Endothelial cell of umbilical vein (primary cell): ENCODE measurements around the gene MINPP1. TPM values are rescaled to one million over a fixed set of nuclear protein-coding genes. Genes with fewer than 3 reads are reported as not detected.

Experiments used
- BruUV-seq: library from RNA; stranded (reverse); fragments of 400-500 nt; replicated peaks from 2 replicates; lab custom pipeline; 2021; lab: Mats Ljungman, UMichigan
- CTCF ChIA-PET: fragments of 300-600, 350-600 bp; sonication (Branson Sonifier 250); formaldehyde crosslinking; loops from one replicate; lab custom pipeline; 2021; ENCODE audit warnings: antibody characterized with exemption, inconsistent platforms; lab: Charles Lee
- POLR2A ChIA-PET: fragments of 300-600, 350-600 bp; sonication (Branson Sonifier 250); formaldehyde crosslinking; loops from one replicate; lab custom pipeline; 2021; ENCODE audit warnings: antibody characterized with exemption, inconsistent platforms; lab: Charles Lee
- DNase-seq: peaks from one replicate; pipeline ENCODE4 v3.0.0-alpha.2; 2011; ENCODE audit warnings: low read depth, low spot score
- FAIRE-seq: peaks from 2 replicates; lab custom pipeline; 2011; peaks lifted over from hg19 to GRCh38; lab: Jason Lieb, UNC
- H2AFZ ChIP-seq: 2 replicates; pipeline ENCODE4 v1.6.0; 2012; ENCODE audit warnings: low read depth, low read length, control low read depth, inconsistent platforms
- H3K27ac ChIP-seq: 2 replicates; pipeline ENCODE4 v1.5.1; 2011; ENCODE audit warnings: low read depth, mild to moderate bottlenecking, control low read depth, low read length, moderate library complexity; ENCODE audit not compliant: insufficient read depth
- H3K27me3 ChIP-seq, 2 experiments: 2 replicates each; pipeline versions ENCODE4 v1.6.0 to v1.6.1; 2011; ENCODE audit warnings: low read length in 2 of 2, mixed read lengths in 1 of 2; ENCODE audit not compliant: control insufficient read depth in 2 of 2, insufficient read depth in 2 of 2
- H3K36me3 ChIP-seq, 2 experiments: 2 replicates in 1 of 2; 3 replicates in 1 of 2; pipeline ENCODE4 v1.5.1; 2011; ENCODE audit warnings: low read length in 2 of 2, mild to moderate bottlenecking in 1 of 2, moderate library complexity in 1 of 2; ENCODE audit not compliant: control insufficient read depth in 2 of 2, insufficient read depth in 2 of 2; ENCODE audit errors: extremely low read depth in 1 of 2
- H3K4me1 ChIP-seq: 3 replicates; pipeline ENCODE4 v1.5.1; 2011; ENCODE audit warnings: mild to moderate bottlenecking, low read length; ENCODE audit not compliant: control insufficient read depth, insufficient read depth; ENCODE audit errors: extremely low read depth
- H3K4me2 ChIP-seq: 2 replicates; pipeline ENCODE4 v1.6.1; 2011; ENCODE audit warnings: low read length, control low read depth, mixed read lengths; ENCODE audit not compliant: insufficient read depth
- H3K4me3 ChIP-seq, 3 experiments: fragments of 200-600 bp in 1 of 3; sonication (generic), shearing (Covaris generic) in 1 of 3; replicated peaks in 1 of 3; 2 replicates each; pipeline ENCODE4 v1.5.1; 2011 to 2016; ENCODE audit warnings: control low read depth in 3 of 3, low read length in 3 of 3, mild to moderate bottlenecking in 2 of 3, inconsistent platforms in 1 of 3, low read depth in 1 of 3, moderate library complexity in 1 of 3; ENCODE audit not compliant: insufficient read depth in 1 of 3
- H3K79me2 ChIP-seq: 2 replicates; pipeline ENCODE4 v1.6.0; 2012; ENCODE audit warnings: low read length, inconsistent platforms; ENCODE audit not compliant: control insufficient read depth, insufficient read depth
- H3K9ac ChIP-seq: replicated peaks from 2 replicates; pipeline ENCODE3; 2011; ENCODE audit warnings: low read length, control low read depth; ENCODE audit not compliant: insufficient read depth; ENCODE audit errors: extremely low read depth
- H3K9me1 ChIP-seq: replicated peaks from 3 replicates; pipeline ENCODE4 v1.6.0; 2011; ENCODE audit warnings: mild to moderate bottlenecking, low read length; ENCODE audit not compliant: control insufficient read depth, insufficient read depth; ENCODE audit errors: extremely low read depth
- H3K9me3 ChIP-seq: replicated peaks from 2 replicates; pipeline ENCODE4 v1.5.1; 2012; ENCODE audit warnings: low read length, inconsistent platforms; ENCODE audit not compliant: control insufficient read depth, insufficient read depth
- H4K20me1 ChIP-seq: replicated peaks from 2 replicates; pipeline ENCODE3; 2011; ENCODE audit warnings: mild to moderate bottlenecking, low read length; ENCODE audit not compliant: control insufficient read depth, insufficient read depth; ENCODE audit errors: extremely low read depth
- CTCF ChIP-seq, 2 donors: IDR thresholded peaks; 1 replicate in 1 of 2; 2 replicates in 1 of 2; pipeline ENCODE4 v1.5.1; 2011; ENCODE audit warnings: low read length in 2 of 2, mild to moderate bottlenecking in 2 of 2, moderate library complexity in 2 of 2, control low read depth in 1 of 2, inconsistent platforms in 1 of 2, low read depth in 1 of 2; ENCODE audit not compliant: insufficient read depth in 1 of 2; ENCODE audit errors: extremely low read depth in 1 of 2
- EZH2 ChIP-seq: IDR thresholded peaks from 2 replicates; pipeline ENCODE4 v1.6.1; 2012; ENCODE audit warnings: borderline replicate concordance, low read depth, mild to moderate bottlenecking, moderate library complexity, low read length, inconsistent platforms; ENCODE audit not compliant: severe bottlenecking
- FOS ChIP-seq: IDR thresholded peaks from 2 replicates; pipeline ENCODE4 v1.6.1; 2011; ENCODE audit warnings: mild to moderate bottlenecking, low read length, moderate library complexity, borderline replicate concordance; ENCODE audit not compliant: insufficient read depth
- GATA2 ChIP-seq: IDR thresholded peaks from 2 replicates; pipeline ENCODE4 v1.7.0; 2011; ENCODE audit warnings: low read depth, mild to moderate bottlenecking, moderate library complexity, mixed read lengths, low read length; ENCODE audit not compliant: insufficient read length, insufficient read depth
- JUN ChIP-seq: IDR thresholded peaks from 2 replicates; pipeline ENCODE4 v1.6.1; 2011; ENCODE audit warnings: borderline replicate concordance, low read depth; ENCODE audit not compliant: insufficient read length, insufficient read depth
- MAX ChIP-seq: IDR thresholded peaks from 2 replicates; pipeline ENCODE4 v1.6.1; 2011; ENCODE audit not compliant: insufficient read depth, insufficient read length
- MYC ChIP-seq: IDR thresholded peaks from one replicate; pipeline ENCODE4 v1.6.1; 2011; ENCODE audit warnings: mild to moderate bottlenecking, low read depth, low read length
- POLR2A ChIP-seq: IDR thresholded peaks from 2 replicates; pipeline ENCODE4 v1.6.1; 2012; ENCODE audit warnings: low read depth, mild to moderate bottlenecking, control low read depth, low read length
- POLR2AphosphoS5 ChIP-seq: IDR thresholded peaks from 2 replicates; pipeline ENCODE4 v1.6.1; 2012; ENCODE audit warnings: low read depth, mild to moderate bottlenecking, control low read depth, low read length, moderate library complexity; ENCODE audit not compliant: insufficient read depth
- dilution Hi-C: fragments of 300-500 bp; cut with MboI; formaldehyde crosslinking; loops from one replicate; pipeline ENCODE4 v1.15.0; 2019; ENCODE audit warnings: low sequenced_read_pairs; ENCODE audit not compliant: extremely low pct_ligation_motif_present
- intact Hi-C: fragments of 100-400 bp; cut with micrococcal nuclease; formaldehyde crosslinking; loops from one replicate; pipeline ENCODE4 v1.10.0; 2022
- polyA plus RNA-seq, 4 experiments: library from polyadenylated mRNA; depleted of rRNA in 3 of 4; stranded (reverse) in 3 of 4; unstranded in 1 of 4; fragments of >200 nt; gene quantifications; 2 replicates each; pipeline versions ENCODE4 v1.2.1 to v1.2.3, GENCODE V29; 2011 to 2012; ENCODE audit warnings: missing spikeins in 1 of 4
- total RNA-seq: library from RNA; stranded (reverse); gene quantifications from 2 replicates; pipeline ENCODE4 v1.2.3, GENCODE V29; 2021

The MINPP1 gene
- total and polyA plus RNA-seq, 2 donors (not counting 3 experiments of a cell fraction or from before 2014, with no cell fraction given): 11.7 to 23.8 TPM

GRCh38 chr10:87534173-87534858 lies 29.6 kb downstream of the MINPP1 start:
- no peak for FAIRE-seq
- no peak overlapping the region for H3K4me2 ChIP-seq
- H3K27me3 ChIP-seq: no peaks in the 10 kb centered on the region
- H4K20me1 ChIP-seq: no peaks in the 10 kb centered on the region
- H3K9ac ChIP-seq: no peak overlapping the region
- H3K4me1 ChIP-seq: peaks cover 17% of the 10 kb centered on the region
- dilution Hi-C loops: no loop called here
- TF ChIP-seq CTCF (IDR thresholded peaks at IDR 0.05; ENCODE audit: extremely low read depth in 1 of 2, insufficient read depth in 1 of 2, low read depth in 1 of 2, low read length in 2 of 2) (no peak), POLR2AphosphoS5 (no peak), MAX (no peak), MYC (no peak), GATA2 (no peak), EZH2 (no peak), FOS (no peak), JUN (no peak), POLR2A (no peak)
- no peak overlapping the region for H3K4me3 ChIP-seq
- no peaks in the 10 kb centered on the region for H3K36me3 ChIP-seq
- H3K9me1 ChIP-seq: no peaks in the 10 kb centered on the region
- POLR2A ChIA-PET: no interaction called here
- BruUV-seq: no TSS peak
- DNase-seq: no peak
- H3K9me3 ChIP-seq: no peaks in the 10 kb centered on the region
- H3K79me2 ChIP-seq: no peaks in the 10 kb centered on the region
- CTCF ChIA-PET: interaction anchor here (0.7 to 3.1 kb wide), 19 partner anchors 10 to 855 kb away, joined by 3 to 18 read pairs (median 5); no protein-coding TSS in a partner anchor
- intact Hi-C loops: loop anchor here (5.0 to 10.0 kb wide), 4 partner anchors 103 to 1018 kb away; partner anchors contain the start of genes KLLN and PTEN
- no peak overlapping the region for H2AFZ ChIP-seq
- no peak overlapping the region for H3K27ac ChIP-seq
